CD4-positive, alpha-beta T cell treated with Interleukin-4 for 1 hour (primary cell): ENCODE data around the gene SLC15A3.
"Not testable (repeated sequence)": the region's sequence is repeated elsewhere in the genome, so short reads cannot be mapped to it uniquely, and the experiment has no call there.

Experiments
- DNase-seq, 2 donors: peaks; one replicate each; pipeline ENCODE4 v3.0.0-alpha.2; 2020 to 2022

Gene SLC15A3

GRCh38 chr11:60912223-60912850, 39.6 kb downstream of the SLC15A3 start:
- DNase-seq, result peak; percentile 35 to 62

- DNase-seq, result no peak
Measured at GRCh38 chr11:60910711-60911380, 41.1 kb downstream of the SLC15A3 start.

- DNase-seq, result peak in 1 of 2 donors; percentile 63
Measured at GRCh38 chr11:60910281-60910687, 41.7 kb downstream of the SLC15A3 start.

GRCh38 chr11:60909680-60910280, 42.2 kb downstream of the SLC15A3 start:
- DNase-seq, result not testable (repeated sequence)

GRCh38 chr11:60908803-60909202, 43.2 kb downstream of the SLC15A3 start:
- DNase-seq, result no peak

GRCh38 chr11:60906132-60906972, 45.6 kb downstream of the SLC15A3 start, which contains the start of gene PRPF19:
Gene PRPF19, minus strand, starts transcription at chr11:60906585. Its CDS starts 203 bp downstream, at chr11:60906382.
- DNase-seq, result peak; percentile 98 to 99

- DNase-seq, result peak in 1 of 2 donors; percentile 30
Measured at GRCh38 chr11:60905551-60906113, 46.3 kb downstream of the SLC15A3 start.

GRCh38 chr11:60905047-60905446, 46.9 kb downstream of the SLC15A3 start:
- DNase-seq, result no peak

GRCh38 chr11:60902625-60903024, 49.4 kb downstream of the SLC15A3 start:
- DNase-seq, result no peak

- DNase-seq, result no peak
Measured at GRCh38 chr11:60900673-60901404, 51.1 kb downstream of the SLC15A3 start.

- no peak for DNase-seq
Measured at GRCh38 chr11:60899977-60900376, 52.0 kb downstream of the SLC15A3 start.

GRCh38 chr11:60899046-60899936, 52.7 kb downstream of the SLC15A3 start:
- DNase-seq, result peak; percentile 48 to 60

GRCh38 chr11:60897496-60897895, 54.5 kb downstream of the SLC15A3 start:
- DNase-seq, result no peak

- no peak for DNase-seq
Measured at GRCh38 chr11:60895687-60896086, 56.3 kb downstream of the SLC15A3 start.

- DNase-seq, result no peak
Measured at GRCh38 chr11:60891103-60891741, 60.8 kb downstream of the SLC15A3 start.

- DNase-seq, result no peak
Measured at GRCh38 chr11:60890696-60891095, 61.3 kb downstream of the SLC15A3 start.

GRCh38 chr11:60889869-60890311, 62.1 kb downstream of the SLC15A3 start:
- no peak for DNase-seq

GRCh38 chr11:60887556-60887955, 64.4 kb downstream of the SLC15A3 start:
- peak; percentile 39 to 45 for DNase-seq
